ENCODE results near the gene MSH6.

MSH6 gene

GRCh38 chr2:47782671-47783485 is at the start of gene MSH6:
TSS of gene MSH6 (plus strand) at chr2:47783145. CDS start at chr2:47783234, 89 bp downstream.
- peak; percentile 86 for DNase-seq

GRCh38 chr2:47735136-47735869 is 47.6 kb upstream of the MSH6 start:
- no peak for DNase-seq

- no peak for DNase-seq
Observed at GRCh38 chr2:47735912-47736311, 47.0 kb upstream of the MSH6 start.

GRCh38 chr2:47737191-47737975 is 45.6 kb upstream of the MSH6 start:
- no peak for DNase-seq

- no peak for DNase-seq
Observed at GRCh38 chr2:47738331-47738730, 44.6 kb upstream of the MSH6 start.

- no peak for DNase-seq
Observed at GRCh38 chr2:47741101-47741500, 41.8 kb upstream of the MSH6 start.

- DNase-seq: no peak
Observed at GRCh38 chr2:47741637-47742036, 41.3 kb upstream of the MSH6 start.

GRCh38 chr2:47744074-47744473 is 38.9 kb upstream of the MSH6 start:
- DNase-seq: no peak

GRCh38 chr2:47747878-47748277 is 35.1 kb upstream of the MSH6 start:
- DNase-seq: no peak

- DNase-seq: no peak
Observed at GRCh38 chr2:47751856-47752414, 31.0 kb upstream of the MSH6 start.

- no peak for DNase-seq
Observed at GRCh38 chr2:47767497-47767844, 15.5 kb upstream of the MSH6 start.

GRCh38 chr2:47767880-47768609 is 14.9 kb upstream of the MSH6 start:
- DNase-seq: peak; percentile 29

GRCh38 chr2:47769318-47769717 is 13.6 kb upstream of the MSH6 start:
- no peak for DNase-seq

GRCh38 chr2:47771211-47771610 is 11.7 kb upstream of the MSH6 start:
- peak; percentile 78 for DNase-seq

- no peak for DNase-seq
Observed at GRCh38 chr2:47772343-47772742, 10.6 kb upstream of the MSH6 start.

GRCh38 chr2:47774567-47774966 is 8.4 kb upstream of the MSH6 start:
- no peak for DNase-seq

GRCh38 chr2:47777277-47777937 is 5.5 kb upstream of the MSH6 start:
- no peak for DNase-seq

- DNase-seq: no peak
Observed at GRCh38 chr2:47778698-47779425, 4.1 kb upstream of the MSH6 start.

- no peak for DNase-seq
Observed at GRCh38 chr2:47779426-47779790, 3.5 kb upstream of the MSH6 start.

- DNase-seq: no peak
Observed at GRCh38 chr2:47782381-47782670, 619 bp upstream of the MSH6 start.

Data from fibroblast of upper back skin (primary cell).